H1 (cell line): Measurements from ENCODE around the gene FLVCR2. TPM values are rescaled to one million over a fixed set of nuclear protein-coding genes. Genes with fewer than 3 reads are reported as not detected.

Experiments
- CTCF ChIA-PET: fragments of 300-600 bp; sonication (Branson Sonifier 250); formaldehyde crosslinking; loops from one replicate; lab custom pipeline; 2021; ENCODE audit not compliant: partially characterized antibody; lab: Charles Lee
- POLR2A ChIA-PET: fragments of 300-600 bp; sonication (Branson Sonifier 250); formaldehyde crosslinking; loops from one replicate; lab custom pipeline; 2021; ENCODE audit warnings: inconsistent platforms; ENCODE audit not compliant: partially characterized antibody; lab: Charles Lee
- DNase-seq, 2 experiments: peaks; one replicate each; pipeline versions ENCODE4 v3.0.0 to v3.0.0-alpha.2; 2010 to 2022; ENCODE audit warnings: low spot score in 2 of 2, low read depth in 1 of 2, mixed read lengths in 1 of 2
- FAIRE-seq: peaks from 2 replicates; lab custom pipeline; 2011; peaks lifted over from hg19 to GRCh38; lab: Jason Lieb, UNC
- H2AFZ ChIP-seq: 2 replicates; pipeline ENCODE4 v1.8.1; 2012; ENCODE audit warnings: low read length, inconsistent platforms
- H2AK5ac ChIP-seq: 2 replicates; pipeline ENCODE4 v1.6.1; 2013; ENCODE audit warnings: low read depth, low read length
- H2BK120ac ChIP-seq: replicated peaks from 2 replicates; pipeline ENCODE3; 2013; ENCODE audit warnings: low read depth, low read length, inconsistent platforms
- H2BK12ac ChIP-seq: 2 replicates; pipeline ENCODE4 v1.6.1; 2013; ENCODE audit warnings: low read depth, low read length
- H2BK15ac ChIP-seq: 2 replicates; pipeline ENCODE4 v1.6.1; 2013; ENCODE audit warnings: low read length
- H2BK20ac ChIP-seq: 2 replicates; pipeline ENCODE4 v1.6.1; 2013; ENCODE audit warnings: low read length
- H2BK5ac ChIP-seq: 2 replicates; pipeline ENCODE4 v1.6.1; 2013; ENCODE audit warnings: low read depth, low read length
- H3K14ac ChIP-seq: 2 replicates; pipeline ENCODE4 v1.6.1; 2013; ENCODE audit warnings: inconsistent platforms; ENCODE audit not compliant: insufficient read length
- H3K18ac ChIP-seq: 2 replicates; pipeline ENCODE4 v1.6.1; 2013; ENCODE audit warnings: low read length; ENCODE audit errors: extremely low read depth
- H3K23ac ChIP-seq: 2 replicates; pipeline ENCODE4 v1.6.1; 2013; ENCODE audit warnings: inconsistent platforms; ENCODE audit not compliant: insufficient read length
- H3K23me2 ChIP-seq: 2 replicates; pipeline ENCODE4 v1.6.1; 2013; ENCODE audit warnings: low read depth, low read length
- H3K27ac ChIP-seq: 2 replicates; pipeline ENCODE4 v1.6.1; 2011; ENCODE audit warnings: low read depth, low read length, inconsistent platforms
- H3K27me3 ChIP-seq, 4 experiments: replicated peaks in 1 of 4; 1 replicate in 1 of 4; 2 replicates in 3 of 4; pipeline versions ENCODE4 v1.6.1 to v1.8.1; 2011 to 2013; ENCODE audit warnings: low read length in 3 of 4, mild to moderate bottlenecking in 3 of 4, inconsistent platforms in 2 of 4, mixed read lengths in 2 of 4, moderate library complexity in 1 of 4; ENCODE audit not compliant: control insufficient read depth in 3 of 4, insufficient read depth in 3 of 4; ENCODE audit errors: extremely low read depth in 1 of 4
- H3K36me3 ChIP-seq, 4 experiments: 2 replicates each; pipeline versions ENCODE4 v1.6.1 to v1.8.1; 2011 to 2013; ENCODE audit warnings: mild to moderate bottlenecking in 4 of 4, low read length in 3 of 4, moderate library complexity in 2 of 4, control low read depth in 1 of 4, inconsistent platforms in 1 of 4; ENCODE audit not compliant: insufficient read depth in 4 of 4, control insufficient read depth in 2 of 4
- H3K4ac ChIP-seq: replicated peaks from 2 replicates; pipeline ENCODE3; 2013; ENCODE audit warnings: low read length, low read depth, mixed read lengths, inconsistent platforms; ENCODE audit not compliant: insufficient read length
- H3K4me1 ChIP-seq, 4 experiments: replicated peaks in 1 of 4; 1 replicate in 1 of 4; 2 replicates in 3 of 4; pipeline versions ENCODE4 v1.6.1 to v1.8.1; 2011 to 2013; ENCODE audit warnings: low read length in 3 of 4, inconsistent platforms in 2 of 4, mixed read lengths in 1 of 4; ENCODE audit not compliant: insufficient read depth in 4 of 4, control insufficient read depth in 3 of 4
- H3K4me2 ChIP-seq, 2 experiments: 2 replicates each; pipeline versions ENCODE4 v1.6.1 to v1.8.1; 2011 to 2013; ENCODE audit warnings: low read depth in 2 of 2, low read length in 2 of 2, control low read depth in 1 of 2, inconsistent platforms in 1 of 2, mild to moderate bottlenecking in 1 of 2; ENCODE audit not compliant: insufficient read depth in 1 of 2
- H3K4me3 ChIP-seq, 4 experiments: fragments of 200-600, 300-600 bp in 1 of 4; sonication (generic), shearing (Covaris generic), sonication (Bioruptor Twin) in 1 of 4; 2 replicates each; pipeline versions ENCODE4 v1.5.1 to v1.8.1; 2011 to 2016; ENCODE audit warnings: low read length in 4 of 4, low read depth in 3 of 4, control low read depth in 2 of 4, inconsistent platforms in 2 of 4, mild to moderate bottlenecking in 2 of 4, mixed read lengths in 1 of 4, moderate library complexity in 1 of 4; ENCODE audit not compliant: insufficient read depth in 2 of 4; ENCODE audit errors: extremely low read depth in 1 of 4
- H3K56ac ChIP-seq: replicated peaks from 2 replicates; pipeline ENCODE3; 2013; ENCODE audit warnings: low read depth, mild to moderate bottlenecking, mixed read lengths, low read length, inconsistent platforms; ENCODE audit not compliant: insufficient read length
- H3K79me1 ChIP-seq: 2 replicates; pipeline ENCODE4 v1.6.1; 2013; ENCODE audit warnings: low read depth, low read length, control low read depth
- H3K79me2 ChIP-seq, 2 experiments: 2 replicates each; pipeline versions ENCODE4 v1.6.1 to v1.8.1; 2012 to 2013; ENCODE audit warnings: low read length in 2 of 2, mild to moderate bottlenecking in 2 of 2, inconsistent platforms in 1 of 2; ENCODE audit not compliant: insufficient read depth in 2 of 2, control insufficient read depth in 1 of 2
- H3K9ac ChIP-seq, 4 experiments: replicated peaks in 1 of 4; 1 replicate in 1 of 4; 2 replicates in 3 of 4; pipeline versions ENCODE4 v1.6.1 to v1.8.1; 2011 to 2013; ENCODE audit warnings: low read depth in 3 of 4, low read length in 3 of 4, control low read depth in 2 of 4, mild to moderate bottlenecking in 2 of 4, moderate library complexity in 2 of 4, inconsistent platforms in 1 of 4; ENCODE audit errors: extremely low read depth in 1 of 4
- H3K9me3 ChIP-seq, 2 experiments: 2 replicates each; pipeline versions ENCODE4 v1.6.1 to v1.8.1; 2012 to 2013; ENCODE audit warnings: mild to moderate bottlenecking in 2 of 2, moderate library complexity in 2 of 2, control low read depth in 1 of 2, inconsistent platforms in 1 of 2, low read depth in 1 of 2, low read length in 1 of 2, mixed read lengths in 1 of 2; ENCODE audit not compliant: insufficient read depth in 2 of 2
- H4K20me1 ChIP-seq, 2 experiments: replicated peaks in 1 of 2; 2 replicates each; pipeline versions ENCODE3 to v1.8.1; 2011 to 2013; ENCODE audit warnings: inconsistent platforms in 2 of 2, low read length in 2 of 2, mild to moderate bottlenecking in 1 of 2; ENCODE audit not compliant: insufficient read depth in 2 of 2, control insufficient read depth in 1 of 2
- H4K5ac ChIP-seq: 2 replicates; pipeline ENCODE4 v1.6.1; 2013; ENCODE audit warnings: low read length, low read depth, mixed read lengths, inconsistent platforms; ENCODE audit not compliant: insufficient read length
- H4K8ac ChIP-seq: 2 replicates; pipeline ENCODE4 v1.8.0; 2013; ENCODE audit warnings: mild to moderate bottlenecking, moderate library complexity, low read length, inconsistent platforms; ENCODE audit not compliant: insufficient read depth; ENCODE audit errors: extremely low read depth
- H4K91ac ChIP-seq: replicated peaks from 2 replicates; pipeline ENCODE3; 2013; ENCODE audit warnings: low read length, mixed read lengths, inconsistent platforms; ENCODE audit not compliant: insufficient read length
- CBX5 ChIP-seq: fragments of 300-800, 300-1000 bp; sonication (generic); IDR thresholded peaks from 2 replicates; pipeline ENCODE4 v1.7.1; 2016; ENCODE audit warnings: antibody characterized with exemption, low read length, low read depth
- E2F6 ChIP-seq: IDR thresholded peaks from 2 replicates; pipeline ENCODE4 v1.6.1; 2012; ENCODE audit warnings: inconsistent platforms
- EGR1 ChIP-seq: IDR thresholded peaks from 2 replicates; pipeline ENCODE4 v1.6.1; 2011; ENCODE audit warnings: low read depth, low read length, borderline replicate concordance
- HDAC2 ChIP-seq, 2 experiments: fragments of 300-600 bp in 1 of 2; sonication (generic) in 1 of 2; IDR thresholded peaks; 2 replicates each; pipeline ENCODE4 v1.6.1; 2011 to 2012; ENCODE audit warnings: low read depth in 2 of 2, low read length in 2 of 2, mild to moderate bottlenecking in 2 of 2, moderate library complexity in 2 of 2, borderline replicate concordance in 1 of 2, inconsistent platforms in 1 of 2
- HDAC6 ChIP-seq: IDR thresholded peaks from one replicate; pipeline ENCODE4 v1.7.1; 2012; ENCODE audit warnings: low read depth, mild to moderate bottlenecking, inconsistent platforms, low read length, moderate library complexity
- NANOG ChIP-seq: IDR thresholded peaks from 2 replicates; pipeline ENCODE4 v1.6.1; 2011; ENCODE audit warnings: low read length, low read depth, mild to moderate bottlenecking, inconsistent platforms; ENCODE audit not compliant: insufficient read depth, poor library complexity, severe bottlenecking
- RNF2 ChIP-seq: fragments of 200-900, 300-1000 bp; sonication (generic); IDR thresholded peaks from 2 replicates; pipeline ENCODE4 v1.7.1; 2016; ENCODE audit warnings: borderline replicate concordance, low read depth, mild to moderate bottlenecking, antibody characterized with exemption, low read length; ENCODE audit not compliant: poor library complexity, severe bottlenecking; ENCODE audit errors: missing control alignments
- SP1 ChIP-seq: IDR thresholded peaks from 2 replicates; pipeline ENCODE4 v1.6.1; 2011; ENCODE audit warnings: low read depth, low read length
- SP2 ChIP-seq: IDR thresholded peaks from 2 replicates; pipeline ENCODE4 v1.6.1; 2012; ENCODE audit warnings: mild to moderate bottlenecking, low read length, inconsistent platforms
- SP4 ChIP-seq: IDR thresholded peaks from 2 replicates; pipeline ENCODE4 v1.6.1; 2012; ENCODE audit warnings: low read length, inconsistent platforms
- TBP ChIP-seq: IDR thresholded peaks from 2 replicates; pipeline ENCODE4 v1.6.1; 2011; ENCODE audit warnings: low read depth, low read length, improper control_type of control experiment
- WGBS, 2 experiments: shearing (Covaris generic) in 1 of 2; methylation state at CpG; one replicate each; pipeline versions ENCODE4 v1.1.6 to v1.1.7; 2013 to 2015; ENCODE audit warnings: low lambda C conversion rate in 2 of 2, mixed read lengths in 2 of 2, inconsistent platforms in 1 of 2, low coverage in 1 of 2, missing lambda C conversion rate in 1 of 2; ENCODE audit not compliant: insufficient replicate concordance in 2 of 2, insufficient coverage in 1 of 2, insufficient read length in 1 of 2; ENCODE audit errors: extremely low coverage in 1 of 2, missing lambda C conversion rate in 1 of 2; 5-methylcytosine and 5-hydroxymethylcytosine counted together
- polyA plus RNA-seq, 7 experiments: library from polyadenylated mRNA; depleted of rRNA in 3 of 7; stranded (reverse) in 5 of 7; unstranded in 2 of 7; fragments of >200 nt in 5 of 7; fragments of 200-250 nt in 2 of 7; gene quantifications; 1 replicate in 5 of 7; 2 replicates in 1 of 7; 4 replicates in 1 of 7; pipeline versions ENCODE4 v1.2.1 to v1.2.3, GENCODE V29; 2011 to 2013; ENCODE audit warnings: missing spikeins in 2 of 7, mixed read lengths in 2 of 7
- total RNA-seq: library from RNA; stranded (reverse); fragmentation: NEBNext Ultra II Directional; extraction: Animal tissue kit (Norgen Biotek cat#: 25700); gene quantifications from 2 replicates; pipeline ENCODE4 v1.2.1, GENCODE V29; 2021

Gene FLVCR2
- total and polyA plus RNA-seq, 2 of the 8 experiments (the other 6 are each of a cell fraction or from before 2014, with no cell fraction given), result 7.1 to 8.2 TPM

GRCh38 chr14:75548544-75548943 lies 29.9 kb upstream of the FLVCR2 start:
- Histone ChIP-seq H3K4me2 (no peak overlapping the region), H2AFZ (no peak overlapping the region), H3K36me3 (no peaks in the 10 kb centered on the region), H3K79me1 (no peaks in the 10 kb centered on the region), H3K27me3 (peaks cover 0 to 2% (median 0%) of the 10 kb centered on the region in 4 experiments; a peak in 1 of 7 replicates), H3K4me1 (no peaks in the 10 kb centered on the region; a peak in 1 of 7 replicates), H3K14ac (no peak overlapping the region), H4K5ac (no peak overlapping the region), H2BK20ac (no peak overlapping the region), H3K9me3 (no peaks in the 10 kb centered on the region), H3K56ac (no peak overlapping the region), H2BK15ac (no peak overlapping the region), H3K9ac (no peak overlapping the region), H3K23me2 (no peaks in the 10 kb centered on the region; the same call in 1 of the 2 replicates), H4K91ac (no peak overlapping the region), H4K8ac (no peak overlapping the region), H3K4ac (no peak overlapping the region), H2BK120ac (no peak overlapping the region), H2BK5ac (no peak overlapping the region), H3K4me3 (no peak overlapping the region), H3K79me2 (no peaks in the 10 kb centered on the region), H4K20me1 (no peaks in the 10 kb centered on the region), H2AK5ac (no peak overlapping the region), H3K23ac (no peak overlapping the region), H2BK12ac (no peak overlapping the region), H3K18ac (no peak overlapping the region), H3K27ac (no peak overlapping the region)
- WGBS, 2 experiments, result 74% methylated on average over 7 of the region's 7 CpGs; no CpG with 5 or more reads in 1 of the 2 experiments
- DNase-seq, result no peak
- POLR2A ChIA-PET, result interaction anchor here (0.6 kb wide), 1 partner anchor 149 kb away, joined by 3 read pairs; no protein-coding TSS in a partner anchor
- no peak for FAIRE-seq
- TF ChIP-seq SP2 (no peak), SP1 (no peak), TBP (no peak), RNF2 (no peak), SP4 (no peak), E2F6 (no peak), EGR1 (no peak), NANOG (no peak), HDAC6 (no peak), HDAC2 (IDR thresholded peaks at IDR 0.05; ENCODE audit: borderline replicate concordance in 1 of 2, low read depth in 2 of 2, low read length in 2 of 2) (no peak), CBX5 (no peak)
- CTCF ChIA-PET, result interaction anchor here (1.0 to 6.5 kb wide), 3 partner anchors 12 to 30 kb away, joined by 4 to 39 read pairs (median 22); no protein-coding TSS in a partner anchor
